GM21423 (cell line): ENCODE data around the gene GNA15.

Source experiments
- ATAC-seq: cut with Tn5 transposase; IDR thresholded peaks from one replicate; pipeline ENCODE4 v1.9.1; 2021; ENCODE audit warnings: mild to moderate bottlenecking, moderate library complexity; ENCODE audit not compliant: unreplicated experiment

The GNA15 gene

GRCh38 chr19:3119693-3120380 is 16.0 kb upstream of the GNA15 start:
- no peak for ATAC-seq

- no peak for ATAC-seq
Observed at GRCh38 chr19:3120611-3121276, 15.1 kb upstream of the GNA15 start.

GRCh38 chr19:3121396-3121795 is 14.4 kb upstream of the GNA15 start:
- no peak for ATAC-seq

GRCh38 chr19:3121821-3122511 is 13.9 kb upstream of the GNA15 start:
- no peak for ATAC-seq

- ATAC-seq = no peak
Observed at GRCh38 chr19:3122512-3122870, 13.3 kb upstream of the GNA15 start.

- ATAC-seq = no peak
Observed at GRCh38 chr19:3123088-3123721, 12.6 kb upstream of the GNA15 start.

GRCh38 chr19:3123956-3124355 is 11.9 kb upstream of the GNA15 start:
- ATAC-seq = no peak

- ATAC-seq = no peak
Observed at GRCh38 chr19:3124630-3125029, 11.2 kb upstream of the GNA15 start.

- no peak for ATAC-seq
Observed at GRCh38 chr19:3125900-3126524, 9.8 kb upstream of the GNA15 start.

- ATAC-seq = no peak
Observed at GRCh38 chr19:3129112-3129511, 6.7 kb upstream of the GNA15 start.

- ATAC-seq = no peak
Observed at GRCh38 chr19:3131168-3131567, 4.7 kb upstream of the GNA15 start.

GRCh38 chr19:3132971-3133792 is 2.7 kb upstream of the GNA15 start:
- ATAC-seq = peak; percentile 65

- ATAC-seq = no peak
Observed at GRCh38 chr19:3133793-3134116, 2.1 kb upstream of the GNA15 start.

GRCh38 chr19:3136684-3137055 is 837 bp downstream of the GNA15 start:
- no peak for ATAC-seq

GRCh38 chr19:3137119-3137518 is 1.3 kb downstream of the GNA15 start:
- no peak for ATAC-seq

GRCh38 chr19:3138268-3138667 is 2.4 kb downstream of the GNA15 start:
- no peak for ATAC-seq

GRCh38 chr19:3140667-3141038 is 4.8 kb downstream of the GNA15 start:
- ATAC-seq = no peak

GRCh38 chr19:3142292-3142670 is 6.4 kb downstream of the GNA15 start:
- no peak for ATAC-seq

- ATAC-seq = no peak
Observed at GRCh38 chr19:3142781-3143337, 7.0 kb downstream of the GNA15 start.

GRCh38 chr19:3145909-3146676 is 10.3 kb downstream of the GNA15 start:
- ATAC-seq = no peak
